B cell (primary cell): Measurements from ENCODE around the gene ERMARD. TPM values are rescaled to one million over a fixed set of nuclear protein-coding genes. Genes with fewer than 3 reads are reported as not detected.

Experiments
- ATAC-seq: fragments of 200-7000 bp; cut with Tn5 transposase; one replicate; pipeline ENCODE4 v1.10.0; 2021; ENCODE audit warnings: low read depth, mild to moderate bottlenecking, moderate number of reproducible peaks, moderate library complexity
- CTCF ChIA-PET: fragments of 350-600 bp; sonication (Branson Sonifier 250); formaldehyde crosslinking; loops from one replicate; lab custom pipeline; 2021; ENCODE audit warnings: antibody characterized with exemption, inconsistent platforms; lab: Charles Lee
- POLR2A ChIA-PET: fragments of 350-600 bp; sonication (Branson Sonifier 250); formaldehyde crosslinking; loops from one replicate; lab custom pipeline; 2021; ENCODE audit warnings: antibody characterized with exemption; lab: Charles Lee
- DNase-seq: peaks from one replicate; pipeline ENCODE4 v3.0.0; 2013
- H2AFZ ChIP-seq: 2 replicates; pipeline ENCODE4 v1.6.1; 2012; ENCODE audit warnings: mild to moderate bottlenecking, low read depth, low read length; ENCODE audit not compliant: insufficient read depth, poor library complexity, severe bottlenecking
- H3K27ac ChIP-seq, 2 donors: 1 replicate in 1 of 2; 2 replicates in 1 of 2; pipeline ENCODE4 v1.5.1; 2012 to 2013; ENCODE audit warnings: low read length in 2 of 2, mild to moderate bottlenecking in 2 of 2, moderate library complexity in 1 of 2
- H3K27me3 ChIP-seq, 4 experiments: fragments of 200-600 bp in 1 of 4; sonication (generic) in 1 of 4; replicated peaks in 1 of 4; 1 replicate in 2 of 4; 2 replicates in 2 of 4; pipeline versions ENCODE4 v1.6.1 to v1.7.0; 2013 to 2016; ENCODE audit warnings: low read length in 3 of 4, mild to moderate bottlenecking in 2 of 4, mixed read lengths in 1 of 4, moderate library complexity in 1 of 4; ENCODE audit not compliant: insufficient read depth in 4 of 4, control insufficient read depth in 3 of 4; ENCODE audit errors: control extremely low read depth in 1 of 4
- H3K36me3 ChIP-seq, 2 experiments: replicated peaks in 1 of 2; 1 replicate in 1 of 2; 2 replicates in 1 of 2; pipeline versions ENCODE4 v1.6.1 to v1.7.1; 2013; ENCODE audit warnings: low read length in 1 of 2; ENCODE audit not compliant: insufficient read depth in 2 of 2, control insufficient read depth in 1 of 2; ENCODE audit errors: control extremely low read depth in 1 of 2, extremely low read depth in 1 of 2
- H3K4me1 ChIP-seq, 2 donors: fragments of 200-600 bp in 1 of 2; sonication (generic) in 1 of 2; 1 replicate in 1 of 2; 2 replicates in 1 of 2; pipeline versions ENCODE4 v1.5.1 to v1.6.1; 2013 to 2017; ENCODE audit warnings: low read length in 2 of 2; ENCODE audit not compliant: control insufficient read depth in 2 of 2, insufficient read depth in 2 of 2
- H3K4me2 ChIP-seq: replicated peaks from 2 replicates; pipeline ENCODE3; 2012; ENCODE audit warnings: mild to moderate bottlenecking, low read depth, low read length; ENCODE audit not compliant: poor library complexity, severe bottlenecking
- H3K4me3 ChIP-seq, 5 experiments: fragments of 200-600 bp in 1 of 5; sonication (generic) in 1 of 5; 1 replicate in 3 of 5; 2 replicates in 2 of 5; pipeline versions ENCODE4 v1.5.1 to v1.7.0; 2011 to 2016; ENCODE audit warnings: low read length in 4 of 5, mild to moderate bottlenecking in 4 of 5, low read depth in 2 of 5, control low read depth in 1 of 5, moderate library complexity in 1 of 5; ENCODE audit not compliant: insufficient read depth in 1 of 5; ENCODE audit errors: control extremely low read depth in 1 of 5, extremely low read depth in 1 of 5
- H3K79me2 ChIP-seq: fragments of 200-600 bp; sonication (generic); one replicate; pipeline ENCODE4 v1.6.0; 2016; ENCODE audit warnings: low read length; ENCODE audit not compliant: control insufficient read depth, insufficient read depth
- H3K9ac ChIP-seq: fragments of 200-600 bp; sonication (generic); 2 replicates; pipeline ENCODE4 v1.6.1; 2017; ENCODE audit warnings: mild to moderate bottlenecking, low read length, moderate library complexity
- H3K9me3 ChIP-seq, 3 donors: one replicate each; pipeline versions ENCODE4 v1.6.1 to v1.7.1; 2013; ENCODE audit warnings: low read length in 2 of 3; ENCODE audit not compliant: control insufficient read depth in 2 of 3, insufficient read depth in 1 of 3; ENCODE audit errors: control extremely low read depth in 1 of 3
- H4K20me1 ChIP-seq: 2 replicates; pipeline ENCODE4 v1.6.0; 2012; ENCODE audit warnings: mild to moderate bottlenecking, low read length; ENCODE audit not compliant: insufficient read depth, control insufficient read depth, poor library complexity, severe bottlenecking
- H3K27ac Mint-ChIP-seq: one replicate; pipeline ENCODE4 v1.8.0; 2021; ENCODE audit warnings: mixed read lengths
- H3K27me3 Mint-ChIP-seq: one replicate; pipeline ENCODE4 v1.8.0; 2021; ENCODE audit warnings: mixed read lengths
- H3K4me1 Mint-ChIP-seq: one replicate; pipeline ENCODE4 v1.8.0; 2021; ENCODE audit warnings: mixed read lengths
- H3K4me3 Mint-ChIP-seq: one replicate; pipeline ENCODE4 v1.8.0; 2021; ENCODE audit warnings: mixed read lengths
- H3K9me3 Mint-ChIP-seq: one replicate; pipeline ENCODE4 v1.8.0; 2022; ENCODE audit warnings: mixed read lengths; ENCODE audit not compliant: insufficient read depth
- EZH2 ChIP-seq: IDR thresholded peaks from 2 replicates; pipeline ENCODE4 v1.6.1; 2012; ENCODE audit warnings: borderline replicate concordance, low read depth, mild to moderate bottlenecking, moderate library complexity, low read length; ENCODE audit not compliant: insufficient read depth, poor library complexity, severe bottlenecking
- WGBS: methylation state at CpG from one replicate; pipeline ENCODE4 v1.1.5; 2013; ENCODE audit warnings: missing lambda C conversion rate; ENCODE audit not compliant: insufficient coverage; 5-methylcytosine and 5-hydroxymethylcytosine counted together
- intact Hi-C: fragments of 100-400 bp; cut with micrococcal nuclease; formaldehyde crosslinking; loops from one replicate; pipeline ENCODE4 v1.10.0; 2022
- polyA plus RNA-seq: library from polyadenylated mRNA; depleted of rRNA; stranded (reverse); fragments of >200 nt; gene quantifications from 2 replicates; pipeline ENCODE4 v1.2.3, GENCODE V29; 2012
- total RNA-seq, 2 donors: library from RNA; stranded (reverse); fragments of 120-200 nt in 1 of 2; gene quantifications; 1 replicate in 1 of 2; 2 replicates in 1 of 2; pipeline versions ENCODE4 v1.2.3 to v1.2.4, GENCODE V29; 2013 to 2022
- TF ChIP-seq, protein P1 (sequence below): fragments of 200-600 bp; IDR thresholded peaks from one replicate; pipeline ENCODE4 v1.8.0; 2022; ENCODE audit warnings: antibody characterized with exemption, mild to moderate bottlenecking

The ERMARD gene
- total and polyA plus RNA-seq, 2 donors (not counting 1 experiment from before 2014, with no cell fraction given): 42.8 to 65.1 TPM

- Histone ChIP-seq H4K20me1 (no peaks in the 10 kb centered on the region), H3K4me3 (no peak overlapping the region), H3K27ac (no peak overlapping the region), H3K9me3 (no peaks in the 10 kb centered on the region), H3K79me2 (no peaks in the 10 kb centered on the region), H3K4me2 (no peak overlapping the region), H3K9ac (no peak overlapping the region), H3K27me3 (peaks cover 0 to 16% (median 4%) of the 10 kb centered on the region in 4 experiments), H3K4me1 (peaks cover 3 to 4% of the 10 kb centered on the region in 2 donors), H2AFZ (no peak overlapping the region), H3K36me3 (no peaks in the 10 kb centered on the region)
- H3K4me3 Mint-ChIP-seq: no peak overlapping the region
- CTCF ChIA-PET: interaction anchor here (1.0 to 1.9 kb wide), 7 partner anchors 8 to 714 kb away, joined by 3 to 5 read pairs (median 3); no protein-coding TSS in a partner anchor
- intact Hi-C loops: no loop called here
- peaks cover 17% of the 10 kb centered on the region for H3K4me1 Mint-ChIP-seq
- ATAC-seq (no peak), DNase-seq (no peak)
- H3K27ac Mint-ChIP-seq: no peak overlapping the region
- TF ChIP-seq EZH2: no peak
- TF ChIP-seq, protein P1, sequence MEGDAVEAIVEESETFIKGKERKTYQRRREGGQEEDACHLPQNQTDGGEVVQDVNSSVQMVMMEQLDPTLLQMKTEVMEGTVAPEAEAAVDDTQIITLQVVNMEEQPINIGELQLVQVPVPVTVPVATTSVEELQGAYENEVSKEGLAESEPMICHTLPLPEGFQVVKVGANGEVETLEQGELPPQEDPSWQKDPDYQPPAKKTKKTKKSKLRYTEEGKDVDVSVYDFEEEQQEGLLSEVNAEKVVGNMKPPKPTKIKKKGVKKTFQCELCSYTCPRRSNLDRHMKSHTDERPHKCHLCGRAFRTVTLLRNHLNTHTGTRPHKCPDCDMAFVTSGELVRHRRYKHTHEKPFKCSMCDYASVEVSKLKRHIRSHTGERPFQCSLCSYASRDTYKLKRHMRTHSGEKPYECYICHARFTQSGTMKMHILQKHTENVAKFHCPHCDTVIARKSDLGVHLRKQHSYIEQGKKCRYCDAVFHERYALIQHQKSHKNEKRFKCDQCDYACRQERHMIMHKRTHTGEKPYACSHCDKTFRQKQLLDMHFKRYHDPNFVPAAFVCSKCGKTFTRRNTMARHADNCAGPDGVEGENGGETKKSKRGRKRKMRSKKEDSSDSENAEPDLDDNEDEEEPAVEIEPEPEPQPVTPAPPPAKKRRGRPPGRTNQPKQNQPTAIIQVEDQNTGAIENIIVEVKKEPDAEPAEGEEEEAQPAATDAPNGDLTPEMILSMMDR: no peak
- no peaks in the 10 kb centered on the region for H3K9me3 Mint-ChIP-seq
- H3K27me3 Mint-ChIP-seq: peaks cover 53% of the 10 kb centered on the region
- POLR2A ChIA-PET: no interaction called here
- WGBS: 17% methylated on average over 7 of the region's 7 CpGs
Observed at GRCh38 chr6:169803271-169803811, 51.9 kb downstream of the ERMARD start.

- no peak overlapping the region for H3K4me3 Mint-ChIP-seq
- Histone ChIP-seq H3K4me2 (no peak overlapping the region), H3K4me3 (no peak overlapping the region), H3K79me2 (no peaks in the 10 kb centered on the region), H2AFZ (no peak overlapping the region), H3K9me3 (no peaks in the 10 kb centered on the region), H3K36me3 (no peaks in the 10 kb centered on the region), H3K27ac (no peak overlapping the region), H4K20me1 (no peaks in the 10 kb centered on the region), H3K4me1 (peaks cover 3 to 4% of the 10 kb centered on the region in 2 donors), H3K27me3 (peaks cover 0 to 16% (median 3%) of the 10 kb centered on the region in 4 experiments), H3K9ac (no peak overlapping the region)
- CTCF ChIA-PET: interaction anchor here (0.6 to 1.9 kb wide), 6 partner anchors 13 to 713 kb away, joined by 3 to 5 read pairs (median 4); no protein-coding TSS in a partner anchor
- no peaks in the 10 kb centered on the region for H3K9me3 Mint-ChIP-seq
- POLR2A ChIA-PET: no interaction called here
- intact Hi-C loops: no loop called here
- DNase-seq: no peak
- H3K27ac Mint-ChIP-seq: no peak overlapping the region
- H3K27me3 Mint-ChIP-seq: peaks cover 48% of the 10 kb centered on the region
- ATAC-seq: no peak
- WGBS: 56% methylated on average over 3 of the region's 3 CpGs
- TF ChIP-seq EZH2: no peak
- H3K4me1 Mint-ChIP-seq: peaks cover 17% of the 10 kb centered on the region
Observed at GRCh38 chr6:169803816-169804340, 52.5 kb downstream of the ERMARD start.
